Skeletal muscle satellite cell (primary cell): ENCODE data around the gene DUS4L. TPM values are rescaled to one million over a fixed set of nuclear protein-coding genes. Genes with fewer than 3 reads are reported as not detected.
"Not testable (repeated sequence)": the region's sequence is repeated elsewhere in the genome, so short reads cannot be mapped to it uniquely, and the experiment has no call there.

Source experiments
- H3K27me3 ChIP-seq: 2 replicates; pipeline ENCODE4 v1.7.0; 2013; ENCODE audit warnings: low read length; ENCODE audit not compliant: control insufficient read depth, insufficient read depth
- H3K36me3 ChIP-seq: 2 replicates; pipeline ENCODE4 v1.7.0; 2013; ENCODE audit warnings: mild to moderate bottlenecking, control low read depth, low read length; ENCODE audit not compliant: insufficient read depth
- H3K4me1 ChIP-seq: 2 replicates; pipeline ENCODE4 v1.7.0; 2013; ENCODE audit warnings: low read length; ENCODE audit not compliant: control insufficient read depth, insufficient read depth
- H3K4me2 ChIP-seq: 2 replicates; pipeline ENCODE4 v1.7.0; 2013; ENCODE audit warnings: mild to moderate bottlenecking, low read length
- H3K4me3 ChIP-seq: 2 replicates; pipeline ENCODE4 v1.7.0; 2013; ENCODE audit warnings: low read length
- H3K9ac ChIP-seq: 2 replicates; pipeline ENCODE4 v1.7.0; 2013; ENCODE audit warnings: mild to moderate bottlenecking, low read depth, low read length, moderate library complexity
- H3K9me3 ChIP-seq: replicated peaks from 2 replicates; pipeline ENCODE4 v1.7.0; 2013; ENCODE audit warnings: mild to moderate bottlenecking, control low read depth, low read length
- total RNA-seq: library from RNA; depleted of rRNA; stranded (reverse); fragments of >200 nt; gene quantifications from 2 replicates; pipeline ENCODE4 v1.2.3, GENCODE V29; 2012; rRNA removed

Gene DUS4L, protein sequence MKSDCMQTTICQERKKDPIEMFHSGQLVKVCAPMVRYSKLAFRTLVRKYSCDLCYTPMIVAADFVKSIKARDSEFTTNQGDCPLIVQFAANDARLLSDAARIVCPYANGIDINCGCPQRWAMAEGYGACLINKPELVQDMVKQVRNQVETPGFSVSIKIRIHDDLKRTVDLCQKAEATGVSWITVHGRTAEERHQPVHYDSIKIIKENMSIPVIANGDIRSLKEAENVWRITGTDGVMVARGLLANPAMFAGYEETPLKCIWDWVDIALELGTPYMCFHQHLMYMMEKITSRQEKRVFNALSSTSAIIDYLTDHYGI
- total RNA-seq = 5.9 and 7.1 TPM in 2 replicates

DNA sequence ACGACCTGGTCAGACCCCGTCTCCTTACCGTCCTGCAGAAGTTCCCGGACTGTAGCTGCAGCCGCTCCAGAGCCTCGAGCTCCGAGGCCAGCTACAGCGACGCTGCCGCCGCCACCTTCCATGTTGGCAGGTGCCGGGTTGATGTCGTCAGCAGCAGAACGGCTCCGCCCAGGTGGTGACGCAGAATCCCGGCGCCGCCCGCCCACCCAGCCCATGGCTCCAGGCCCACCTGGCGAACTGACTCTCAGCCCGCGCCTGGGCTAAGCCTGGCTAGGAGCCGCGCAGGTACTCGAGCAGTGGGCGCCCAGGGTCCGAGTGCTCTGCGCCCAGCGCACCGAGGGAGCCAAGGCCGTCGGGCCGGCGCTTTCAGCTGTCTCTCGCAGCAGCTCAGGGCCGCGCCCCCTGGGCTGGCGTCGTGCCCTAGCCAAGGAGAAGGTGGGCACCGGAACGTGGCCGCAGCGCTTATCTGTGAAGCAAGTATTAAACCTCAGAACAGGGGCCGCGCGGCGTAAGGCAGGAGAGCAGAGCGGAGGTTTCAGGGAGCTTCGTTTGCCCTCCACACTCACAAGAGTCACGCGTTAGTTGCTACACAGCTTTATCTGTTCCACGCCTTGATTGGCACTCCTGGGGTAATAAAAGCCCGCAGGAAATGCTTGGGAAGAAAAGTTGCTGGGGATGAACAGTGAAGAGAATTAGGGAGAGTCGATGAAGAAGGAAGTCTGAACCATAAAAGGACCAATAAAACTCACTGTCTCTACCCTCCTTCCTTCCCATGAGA is at the start of gene DUS4L, which contains the start of gene COG5:
Gene DUS4L, plus strand, starts transcription at position 197 of the 778 bp plus-strand sequence. CDS start 3,100 bp downstream, outside the sequence.
Gene COG5, minus strand, starts transcription at position 146 of the 778 bp plus-strand sequence. Its CDS starts 24 bp downstream, at position 122.
- H3K9ac ChIP-seq = peak within 1 kb of the TSS; percentile 94
- H3K4me3 ChIP-seq = peak within 1 kb of the TSS; percentile 99
- no peaks in the 10 kb centered on the region for H3K36me3 ChIP-seq
- peak within 1 kb of the TSS; percentile 83 for H3K4me2 ChIP-seq
- no peaks in the 10 kb centered on the region for H3K27me3 ChIP-seq
- no peaks in the 10 kb centered on the region for H3K9me3 ChIP-seq
- H3K4me1 ChIP-seq = peaks cover 32% of the 10 kb centered on the region

DNA sequence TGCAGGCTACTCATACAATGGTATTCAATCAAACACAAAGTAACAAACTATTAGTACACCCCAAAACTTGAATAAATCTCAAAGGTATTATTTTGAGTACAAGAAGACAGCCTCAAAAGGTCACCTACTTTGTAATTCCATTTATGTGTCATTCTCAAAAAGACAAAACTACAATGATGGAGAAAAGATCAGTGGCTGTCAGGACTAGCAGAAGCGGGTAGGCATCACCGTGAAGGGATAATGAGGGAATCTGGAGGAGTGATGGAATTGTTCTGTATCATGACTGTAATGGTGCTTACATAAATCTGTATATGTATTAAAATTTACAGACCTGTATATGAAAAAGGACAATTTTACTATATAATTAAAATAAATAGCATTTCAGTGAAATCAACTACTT is 37.1 kb upstream of the DUS4L start:
- no peak overlapping the region for H3K9ac ChIP-seq
- H3K4me1 ChIP-seq = peaks cover 6% of the 10 kb centered on the region
- H3K27me3 ChIP-seq = no peaks in the 10 kb centered on the region
- H3K4me3 ChIP-seq = no peak overlapping the region
- peaks cover 3% of the 10 kb centered on the region for H3K36me3 ChIP-seq
- H3K9me3 ChIP-seq = no peaks in the 10 kb centered on the region
- no peak overlapping the region for H3K4me2 ChIP-seq

DNA sequence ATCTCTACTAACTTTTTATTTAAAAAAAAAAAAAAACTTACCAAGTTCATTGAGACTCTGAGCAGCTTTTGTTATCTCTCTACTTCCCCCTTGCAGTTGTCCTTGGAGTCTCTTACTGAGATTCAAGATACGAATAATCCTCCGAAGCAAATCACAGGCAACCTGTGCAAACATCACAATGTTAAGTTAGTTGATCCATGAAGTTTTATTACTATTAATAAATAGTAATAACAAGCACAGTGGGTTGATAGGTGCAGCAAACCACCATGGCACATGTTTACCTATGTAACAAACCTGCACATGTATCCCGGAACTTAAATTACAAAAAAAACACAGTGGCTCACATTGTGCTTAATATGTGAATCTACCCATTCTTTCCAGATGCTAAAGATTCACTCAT is 36.6 kb upstream of the DUS4L start:
- Histone ChIP-seq H3K4me1 (peaks cover 6% of the 10 kb centered on the region), H3K9ac (no peak overlapping the region), H3K27me3 (no peaks in the 10 kb centered on the region), H3K9me3 (no peaks in the 10 kb centered on the region), H3K36me3 (peaks cover 3% of the 10 kb centered on the region), H3K4me2 (no peak overlapping the region), H3K4me3 (no peak overlapping the region)

DNA sequence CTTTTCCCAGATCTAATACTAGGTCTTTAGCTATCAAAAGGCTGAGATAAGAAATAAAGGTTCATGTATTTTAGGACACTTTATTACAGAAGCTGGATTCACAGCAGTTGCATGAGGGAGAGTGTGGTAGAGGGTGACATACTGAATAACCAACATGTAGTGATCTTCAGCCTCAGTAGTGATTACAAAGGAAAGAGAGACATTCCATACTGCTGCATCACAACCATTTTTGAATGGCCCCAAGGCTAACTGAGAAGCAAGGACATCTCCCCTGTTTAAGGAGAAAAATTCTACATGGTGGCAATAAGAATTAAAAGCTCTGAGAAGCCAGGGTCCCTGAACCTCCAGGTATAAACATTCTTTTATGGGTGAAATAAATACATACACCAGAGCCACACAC is 35.3 kb upstream of the DUS4L start:
- Histone ChIP-seq H3K4me3 (no peak overlapping the region), H3K4me2 (no peak overlapping the region), H3K9me3 (no peaks in the 10 kb centered on the region), H3K27me3 (no peaks in the 10 kb centered on the region), H3K36me3 (peaks cover 3% of the 10 kb centered on the region), H3K9ac (no peak overlapping the region), H3K4me1 (peaks cover 6% of the 10 kb centered on the region)

DNA sequence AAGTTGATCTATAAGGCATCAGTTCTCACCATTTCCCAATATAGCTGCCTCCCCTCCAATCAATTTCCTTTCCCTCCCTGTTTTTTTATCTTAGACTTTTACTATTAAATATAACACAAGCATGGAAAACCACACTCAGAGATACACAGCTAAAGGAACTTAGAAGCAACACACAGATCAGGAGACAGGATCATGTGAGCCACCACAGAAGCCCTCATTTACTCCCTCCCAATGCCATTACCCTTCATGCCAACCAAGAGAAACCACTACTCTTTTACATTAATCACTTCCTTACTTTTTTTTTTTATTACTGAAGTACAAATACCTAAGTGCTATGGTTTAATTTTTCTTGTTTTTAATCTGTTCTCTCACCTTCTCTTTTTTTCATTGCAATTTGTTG is 33.0 kb upstream of the DUS4L start:
- Histone ChIP-seq H3K9ac (no peak overlapping the region), H3K4me1 (peaks cover 6% of the 10 kb centered on the region), H3K9me3 (no peaks in the 10 kb centered on the region), H3K4me2 (no peak overlapping the region), H3K4me3 (no peak overlapping the region), H3K36me3 (peaks cover 3% of the 10 kb centered on the region), H3K27me3 (no peaks in the 10 kb centered on the region)

DNA sequence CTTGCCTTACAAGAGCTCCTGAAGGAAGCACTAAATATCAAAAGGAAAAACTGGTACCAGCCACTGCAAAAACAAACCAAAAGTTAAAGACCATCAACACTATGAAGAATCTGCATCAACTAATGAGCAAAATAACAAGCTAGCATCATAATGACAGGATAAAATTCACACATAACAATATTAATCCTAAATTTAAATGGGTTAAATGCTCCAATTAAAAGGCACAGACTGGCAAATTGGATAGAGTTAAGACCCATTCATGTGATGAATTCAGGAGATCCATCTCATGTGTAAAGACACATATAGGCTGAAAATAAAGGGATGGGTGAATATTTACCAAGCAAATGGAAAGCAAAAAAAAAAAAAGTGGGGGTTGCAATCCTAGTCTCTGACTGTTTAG is 29.6 kb upstream of the DUS4L start:
- Histone ChIP-seq H3K4me2 (no peak overlapping the region), H3K9ac (no peak overlapping the region), H3K27me3 (no peaks in the 10 kb centered on the region), H3K9me3 (no peaks in the 10 kb centered on the region), H3K36me3 (peaks cover under 1% of the 10 kb centered on the region), H3K4me1 (no peaks in the 10 kb centered on the region), H3K4me3 (no peak overlapping the region)

DNA sequence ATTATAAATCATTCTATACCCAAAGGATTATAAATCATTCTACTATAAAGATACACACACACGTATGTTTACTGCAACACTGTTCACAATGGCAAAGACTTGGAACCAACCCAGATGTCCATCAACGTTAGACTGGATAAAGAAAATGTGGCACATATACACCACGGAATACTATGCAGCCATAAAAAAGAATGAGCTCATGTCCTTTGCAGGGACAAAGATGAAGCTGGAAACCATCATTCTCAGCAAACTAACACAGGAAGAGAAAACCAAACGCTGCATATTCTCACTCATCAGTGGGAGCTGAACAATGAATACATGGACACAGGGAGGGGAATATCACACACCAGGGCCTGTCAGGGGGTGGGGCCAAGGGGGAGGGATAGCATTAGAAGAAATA is 26.5 kb upstream of the DUS4L start:
- not testable (repeated sequence) for H3K9me3 ChIP-seq, H3K4me1 ChIP-seq, H3K36me3 ChIP-seq, H3K4me3 ChIP-seq, H3K27me3 ChIP-seq, H3K4me2 ChIP-seq, H3K9ac ChIP-seq

DNA sequence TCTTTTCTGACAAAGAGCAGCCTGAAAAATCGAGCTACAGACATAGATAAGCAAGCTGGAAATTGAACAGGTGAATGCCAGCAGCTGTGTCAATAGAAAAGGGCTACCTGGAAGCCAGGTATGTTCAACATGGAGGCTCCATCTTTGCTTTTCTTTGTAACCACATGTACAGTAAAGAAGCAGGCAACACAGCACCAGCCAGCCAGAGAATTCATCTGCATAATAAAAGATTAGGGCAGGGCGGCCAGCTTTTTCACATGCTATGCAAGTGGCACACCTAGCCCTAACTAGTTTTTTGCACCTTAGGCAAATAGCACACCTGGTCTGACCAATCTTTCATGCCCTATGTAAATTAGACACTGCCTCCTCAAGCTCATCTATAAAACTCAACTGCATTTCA is 25.8 kb upstream of the DUS4L start:
- no peak overlapping the region for H3K4me2 ChIP-seq
- H3K27me3 ChIP-seq = no peaks in the 10 kb centered on the region
- H3K4me1 ChIP-seq = no peaks in the 10 kb centered on the region
- peaks cover 3% of the 10 kb centered on the region for H3K36me3 ChIP-seq
- H3K4me3 ChIP-seq = no peak overlapping the region
- no peaks in the 10 kb centered on the region for H3K9me3 ChIP-seq
- H3K9ac ChIP-seq = no peak overlapping the region

DNA sequence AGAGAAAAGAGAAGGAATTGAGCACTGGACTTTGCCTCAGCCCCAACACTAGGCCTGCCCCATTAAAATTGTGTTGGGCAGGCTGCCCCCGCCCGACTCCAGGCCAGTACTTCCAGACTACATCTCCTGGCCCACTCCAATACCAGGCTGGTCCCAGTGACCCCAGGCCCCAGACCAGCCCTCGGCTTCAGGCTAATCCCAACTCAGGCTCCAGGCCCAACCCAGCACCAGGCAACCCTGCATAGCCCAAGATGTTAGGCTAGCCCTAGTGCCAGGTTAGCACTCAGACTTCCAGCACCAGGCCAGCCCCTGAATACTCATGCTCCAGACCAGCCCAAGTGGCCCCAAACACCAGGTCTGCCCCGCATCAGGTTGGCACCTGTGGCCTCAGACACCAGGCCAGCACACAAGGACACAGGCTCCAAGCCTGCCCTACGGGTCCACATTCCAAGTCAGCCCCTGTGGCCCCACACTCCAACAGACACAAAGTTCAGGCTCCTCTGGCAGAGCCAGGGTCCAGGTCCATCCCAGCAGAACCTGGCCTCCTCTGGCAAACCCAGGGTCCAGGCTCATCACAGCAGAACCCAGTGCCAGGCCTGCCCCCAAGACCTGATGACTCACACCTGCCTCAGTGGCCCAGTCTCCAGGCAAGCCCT is 20.3 kb upstream of the DUS4L start:
- Histone ChIP-seq H3K4me2 (no peak overlapping the region), H3K4me3 (no peak overlapping the region), H3K9me3 (no peaks in the 10 kb centered on the region), H3K9ac (no peak overlapping the region), H3K4me1 (no peaks in the 10 kb centered on the region), H3K27me3 (no peaks in the 10 kb centered on the region), H3K36me3 (peaks cover 17% of the 10 kb centered on the region)

DNA sequence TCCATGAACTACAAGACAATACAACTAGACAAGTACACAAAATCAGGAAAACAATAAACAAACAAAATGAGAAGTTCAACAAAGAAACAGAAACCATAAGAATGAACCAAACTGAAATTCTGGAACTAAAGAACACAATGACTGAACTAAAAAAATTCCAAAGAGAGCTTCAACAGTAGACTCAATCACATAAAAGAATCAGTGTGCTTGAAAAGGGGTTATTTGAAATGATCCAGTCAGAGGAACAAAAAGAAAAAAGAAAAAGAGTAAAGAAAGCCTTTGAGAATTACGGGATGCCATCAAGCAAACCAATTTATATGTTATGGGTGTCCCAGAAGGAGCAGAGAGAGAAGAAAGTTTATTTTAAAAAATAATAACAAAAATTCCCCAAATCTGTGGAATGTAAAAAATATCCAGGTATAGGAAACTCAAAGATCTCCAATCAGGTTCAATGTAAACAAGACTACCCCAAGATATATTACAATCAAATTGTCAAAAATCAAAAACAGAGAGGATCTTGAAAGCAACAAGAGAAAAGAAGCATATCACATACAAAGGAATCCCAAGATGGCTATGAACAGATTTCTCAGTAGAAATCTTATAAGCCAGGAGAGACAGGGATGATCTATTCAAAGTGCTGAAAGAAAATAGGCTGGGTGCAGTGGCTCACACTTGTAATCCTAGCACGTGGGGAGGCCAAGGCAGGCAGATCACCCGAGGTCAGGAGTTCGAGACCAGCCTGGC is 18.8 kb upstream of the DUS4L start:
- H3K4me2 ChIP-seq = no peak overlapping the region
- H3K9ac ChIP-seq = no peak overlapping the region
- no peaks in the 10 kb centered on the region for H3K27me3 ChIP-seq
- H3K36me3 ChIP-seq = peaks cover 14% of the 10 kb centered on the region
- no peaks in the 10 kb centered on the region for H3K4me1 ChIP-seq
- no peak overlapping the region for H3K4me3 ChIP-seq
- H3K9me3 ChIP-seq = no peaks in the 10 kb centered on the region

DNA sequence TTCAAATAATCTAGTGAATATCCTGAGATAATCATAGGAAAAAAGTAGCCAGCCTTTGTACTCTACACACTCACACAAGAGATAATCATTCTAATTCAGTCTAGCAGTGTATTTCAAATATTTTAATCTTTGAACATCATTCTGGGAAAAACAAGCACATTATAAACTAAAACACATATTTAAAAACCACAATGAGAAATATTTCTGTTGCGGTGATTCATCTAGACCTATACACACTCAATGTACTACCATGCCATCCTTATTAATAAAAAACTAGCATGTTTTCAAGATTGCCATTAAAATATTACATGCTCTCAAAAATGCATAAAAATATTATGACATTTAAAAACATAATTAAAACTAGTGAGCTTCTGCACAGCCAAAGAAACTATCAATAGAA is 11.8 kb upstream of the DUS4L start:
- Histone ChIP-seq H3K4me3 (no peak overlapping the region), H3K4me1 (no peaks in the 10 kb centered on the region), H3K36me3 (peaks cover 9% of the 10 kb centered on the region), H3K9me3 (no peaks in the 10 kb centered on the region), H3K4me2 (no peak overlapping the region), H3K9ac (no peak overlapping the region), H3K27me3 (no peaks in the 10 kb centered on the region)
